Ramos (cell line): ENCODE results near the gene BRD3OS.

Experiments
- in situ Hi-C: fragments of 300-500 bp; cut with MboI; formaldehyde crosslinking; loops from one replicate; pipeline ENCODE4 v1.14.3; 2022; ENCODE audit warnings: low sequenced_read_pairs; ENCODE audit not compliant: unreplicated experiment

The BRD3OS gene, protein sequence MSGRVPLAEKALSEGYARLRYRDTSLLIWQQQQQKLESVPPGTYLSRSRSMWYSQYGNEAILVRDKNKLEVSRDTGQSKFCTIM

GRCh38 chr9:134024828-134025605, at the start of gene BRD3OS:
Gene BRD3OS, plus strand, starts transcription at chr9:134025481. Its CDS starts 1,267 bp downstream, at chr9:134026748.
- in situ Hi-C loops, result no loop called here

GRCh38 chr9:133975511-133975910, 49.8 kb upstream of the BRD3OS start:
- in situ Hi-C loops, result no loop called here

- in situ Hi-C loops, result no loop called here
These were observed 49.0 kb upstream of the BRD3OS start for GRCh38 chr9:133976191-133976861.

GRCh38 chr9:133976887-133977286, 48.4 kb upstream of the BRD3OS start:
- in situ Hi-C loops, result no loop called here

DNA sequence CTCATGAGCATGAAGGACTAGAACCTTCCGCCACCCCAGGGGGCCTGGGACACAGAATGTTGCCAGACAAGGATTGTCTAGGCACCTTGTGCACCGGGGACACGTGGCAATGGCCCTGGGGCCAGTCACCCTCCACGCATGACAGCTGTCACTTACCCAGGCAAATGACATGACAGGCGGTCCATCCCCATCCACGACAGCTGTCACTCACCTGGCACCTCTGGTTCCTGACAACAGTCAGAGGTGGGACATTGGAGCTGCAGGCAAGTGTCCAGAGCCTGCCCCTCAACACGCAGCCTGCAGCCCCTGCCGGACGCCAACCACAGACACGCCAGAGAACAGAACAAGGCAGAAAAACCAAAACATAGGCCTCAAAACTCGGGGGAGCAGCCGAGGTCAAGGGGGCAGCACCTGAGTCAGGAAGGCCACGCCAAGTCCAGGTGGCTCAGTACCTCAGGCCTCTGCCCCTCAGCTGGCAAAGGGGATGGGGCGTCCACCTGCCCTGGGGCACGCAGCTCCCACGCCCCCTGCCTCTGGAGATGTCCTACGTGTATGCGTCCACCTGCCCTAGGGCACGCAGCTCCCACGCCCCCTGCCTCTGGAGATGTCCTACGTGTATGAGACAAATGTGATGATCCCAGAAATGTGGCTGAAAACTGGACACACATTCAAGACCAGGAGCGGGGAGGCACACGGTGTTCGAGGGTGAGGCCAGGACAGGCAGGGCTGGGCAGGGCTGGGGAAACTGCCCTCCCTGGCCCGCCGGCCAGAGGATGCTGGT, 47.7 kb upstream of the BRD3OS start:
- in situ Hi-C loops, result no loop called here

DNA sequence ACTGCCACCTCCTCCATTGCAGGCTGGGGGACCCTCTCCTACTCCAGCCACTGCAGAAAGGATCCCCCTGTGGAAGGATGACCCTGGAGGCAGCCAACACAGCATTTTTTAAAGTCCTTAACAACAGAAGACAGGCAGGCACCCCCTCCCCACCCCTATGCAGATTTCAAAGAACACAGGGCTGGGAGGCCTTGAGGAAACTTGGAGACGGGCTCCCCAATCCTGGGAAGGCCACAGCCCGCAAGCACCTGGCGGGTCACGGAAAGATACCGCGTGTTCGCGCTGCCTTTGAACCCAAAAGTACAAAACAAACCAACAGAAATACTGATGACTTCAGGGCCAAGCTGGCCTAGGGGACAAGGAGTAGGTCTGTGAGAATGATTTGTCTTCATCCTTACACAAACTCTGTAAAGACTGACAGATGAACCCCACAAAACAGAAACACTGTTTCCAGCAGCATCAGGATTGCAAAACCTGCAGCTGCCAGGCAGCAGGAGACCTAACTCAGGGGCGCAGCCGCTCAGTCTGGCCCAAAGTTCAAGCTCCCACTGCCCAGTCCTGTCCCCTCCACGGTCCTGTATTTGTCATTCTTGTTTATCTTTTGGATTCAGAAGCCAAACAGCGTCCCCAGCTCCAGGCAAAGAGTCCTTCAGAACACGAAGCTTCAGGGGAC, 46.9 kb upstream of the BRD3OS start:
- in situ Hi-C loops, result no loop called here

- in situ Hi-C loops, result no loop called here
These were observed 46.4 kb upstream of the BRD3OS start for GRCh38 chr9:133978899-133979272.

DNA sequence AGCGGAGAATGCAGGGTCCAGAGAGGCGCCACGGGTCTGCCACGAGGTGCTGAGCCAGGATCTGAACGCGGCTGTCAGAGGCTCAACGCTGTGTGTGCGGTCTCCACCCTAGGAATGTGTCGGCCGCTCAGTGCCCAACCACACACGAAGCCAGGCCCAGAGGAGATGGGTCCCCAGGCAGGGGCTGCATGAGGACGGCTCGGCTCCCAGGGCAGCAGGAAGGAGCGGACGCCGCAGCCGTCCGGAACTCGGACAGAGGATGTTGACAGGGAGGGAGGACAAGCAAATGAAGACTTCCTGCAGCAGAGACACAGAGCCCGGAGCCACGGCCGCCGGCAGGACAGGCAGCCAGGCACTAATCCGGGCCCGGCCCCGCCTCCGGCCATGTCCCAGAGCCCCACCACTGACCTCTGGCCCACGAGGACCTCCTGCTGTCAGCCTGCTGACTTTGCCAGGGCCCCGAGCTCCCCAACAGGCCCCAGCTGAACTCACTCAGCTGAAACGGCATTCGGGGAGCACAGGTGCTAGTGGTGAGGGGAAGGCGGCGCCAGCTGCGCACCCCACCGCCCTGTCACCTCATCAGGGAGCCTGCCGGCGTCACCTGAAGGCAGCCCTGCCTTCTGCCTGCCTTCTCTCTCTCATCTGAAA, 45.9 kb upstream of the BRD3OS start:
- in situ Hi-C loops, result no loop called here

GRCh38 chr9:133979921-133980863, 45.1 kb upstream of the BRD3OS start:
- in situ Hi-C loops, result no loop called here

GRCh38 chr9:133980864-133981588, 44.3 kb upstream of the BRD3OS start:
- in situ Hi-C loops, result no loop called here

DNA sequence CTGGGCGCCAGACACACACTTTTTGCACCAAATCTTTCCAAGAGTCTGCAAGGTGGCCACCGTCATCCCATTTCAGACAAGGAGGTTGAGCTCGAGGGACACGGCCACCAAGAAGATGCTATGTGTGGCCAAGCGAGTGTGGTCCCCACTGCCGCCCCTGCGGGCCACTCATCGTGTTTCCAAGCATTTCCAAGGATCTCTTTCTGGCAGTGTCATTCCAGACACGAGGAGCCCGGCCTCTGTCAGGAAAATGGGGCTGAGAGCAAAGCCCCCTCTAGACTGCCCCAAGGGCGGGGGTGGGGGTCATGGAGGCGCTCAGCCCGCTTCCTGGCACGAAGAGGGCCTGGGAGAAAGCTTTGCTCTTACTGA, 43.7 kb upstream of the BRD3OS start:
- in situ Hi-C loops, result no loop called here

GRCh38 chr9:133981958-133982681, 43.2 kb upstream of the BRD3OS start:
- in situ Hi-C loops, result no loop called here

- in situ Hi-C loops, result no loop called here
These were observed 42.1 kb upstream of the BRD3OS start for GRCh38 chr9:133982971-133983720.

- in situ Hi-C loops, result no loop called here
These were observed 39.2 kb upstream of the BRD3OS start for GRCh38 chr9:133986061-133986460.

DNA sequence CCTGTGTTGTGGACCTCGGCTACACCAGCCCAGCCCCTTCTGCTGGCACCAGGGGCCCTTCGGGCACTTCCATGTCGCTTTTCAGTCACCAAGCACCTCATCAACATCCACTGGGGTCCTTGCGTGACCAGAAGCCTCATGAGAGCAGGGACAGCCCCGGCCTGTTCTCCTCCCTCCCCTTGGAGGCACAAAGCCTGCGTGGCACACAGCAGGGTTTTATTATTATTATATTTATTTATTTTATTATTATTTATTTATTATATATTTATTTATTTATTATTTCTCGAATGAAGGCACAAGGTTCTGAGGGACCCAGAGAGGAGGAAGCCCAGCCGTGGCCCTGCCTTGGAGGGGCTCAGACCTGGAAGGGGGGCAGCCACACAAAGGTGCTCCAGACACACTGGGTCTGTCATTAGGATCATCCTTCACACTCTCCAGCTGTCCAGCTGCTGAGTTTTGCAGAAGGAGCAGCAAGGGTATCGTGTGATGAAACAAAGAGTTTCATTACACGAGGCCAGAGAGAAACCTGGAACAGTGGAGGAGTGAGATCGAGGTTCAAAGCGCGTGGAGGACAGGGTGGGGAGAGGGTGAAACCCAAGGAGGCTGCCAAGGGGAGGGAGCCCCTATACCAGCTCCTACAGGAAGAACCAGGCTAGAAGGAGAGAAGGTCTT, 38.4 kb upstream of the BRD3OS start:
- in situ Hi-C loops, result no loop called here

DNA sequence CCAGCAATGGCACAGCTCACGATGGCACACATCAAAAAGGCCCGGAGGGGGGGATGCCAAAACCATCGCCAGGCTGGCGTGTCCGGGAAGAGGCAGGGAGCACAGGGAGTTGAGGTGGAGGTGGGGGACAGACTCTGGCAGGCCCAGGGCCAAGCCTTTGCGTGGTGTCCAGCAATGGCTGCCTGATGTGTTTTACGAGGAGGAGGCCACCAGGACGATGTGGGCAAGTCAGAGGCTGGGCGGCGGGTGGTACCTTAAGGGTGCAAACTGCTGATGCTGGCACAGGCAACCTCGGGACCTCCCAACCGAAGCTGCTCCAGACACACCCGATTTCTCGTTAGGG, 37.9 kb upstream of the BRD3OS start:
- in situ Hi-C loops, result no loop called here
